ENCODE results near the gene CHMP2A.

- TF ChIP-seq CTCF (IDR thresholded peaks at IDR 0.05) = no peak
- TF ChIP-seq POLR2A (IDR thresholded peaks at IDR 0.05) = no peak
Measured at GRCh38 chr19:58555369-58555885, 522 bp upstream of the CHMP2A start.
